Stimulated activated CD8-positive, alpha-beta memory T cell treated with anti-CD3 and anti-CD28 coated beads, Interleukin-4, amount 100 ng/mL, for 24 hours (primary cell): Measurements from ENCODE around the gene TREX2.
A peak's percentile ranks its signal among the peaks of the same experiment; 100 is the strongest.
"Not testable (repeated sequence)": the region's sequence is repeated elsewhere in the genome, so short reads cannot be mapped to it uniquely, and the experiment has no call there.

Experiments used
- DNase-seq: peaks from one replicate; pipeline ENCODE4 v3.0.0-alpha.2; 2020; ENCODE audit warnings: low read depth

Gene TREX2

GRCh38 chrX:153408221-153408721 lies 37.6 kb downstream of the TREX2 start:
- no peak for DNase-seq

- no peak for DNase-seq
Observed at GRCh38 chrX:153407736-153408135, 38.1 kb downstream of the TREX2 start.

DNA sequence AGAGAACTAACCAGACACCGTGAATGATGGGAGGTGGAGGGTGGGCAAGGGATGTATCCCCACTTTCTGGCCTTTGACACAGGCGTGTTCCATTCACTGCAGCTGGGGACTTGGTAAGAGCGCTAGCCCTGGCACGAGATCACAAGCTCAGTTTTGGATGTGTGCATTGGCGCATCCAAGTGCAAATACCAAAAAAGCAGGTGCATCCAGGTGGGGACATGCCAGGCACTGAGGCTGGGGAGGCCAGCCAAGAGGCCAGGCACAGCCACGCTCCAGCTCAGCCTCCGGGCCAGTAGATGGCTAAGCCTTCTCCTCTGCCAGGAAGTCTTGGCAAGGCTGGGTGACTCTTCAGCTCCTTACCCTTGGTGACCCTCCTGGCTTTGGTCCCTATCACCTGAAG lies 39.0 kb downstream of the TREX2 start:
- DNase-seq = no peak

DNA sequence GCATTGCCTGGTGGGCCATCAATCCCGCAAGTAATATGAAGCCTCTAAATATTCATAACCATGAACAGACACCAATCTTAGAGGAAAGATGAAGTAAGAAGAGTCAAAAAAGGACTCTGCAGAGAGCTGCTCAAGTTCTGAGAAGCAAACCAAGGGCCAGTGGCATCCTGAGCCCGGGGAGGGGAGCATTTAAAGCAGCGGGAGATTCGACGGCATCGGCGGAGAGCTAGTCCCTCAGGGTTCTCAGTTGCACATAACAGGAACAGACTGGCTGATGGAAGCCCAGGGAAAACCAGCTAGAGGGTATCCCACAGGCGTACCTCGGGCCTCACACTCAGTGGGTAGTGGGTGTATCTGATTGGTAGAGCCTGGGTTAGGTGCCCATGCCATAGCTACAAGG lies 39.8 kb downstream of the TREX2 start:
- no peak for DNase-seq

DNA sequence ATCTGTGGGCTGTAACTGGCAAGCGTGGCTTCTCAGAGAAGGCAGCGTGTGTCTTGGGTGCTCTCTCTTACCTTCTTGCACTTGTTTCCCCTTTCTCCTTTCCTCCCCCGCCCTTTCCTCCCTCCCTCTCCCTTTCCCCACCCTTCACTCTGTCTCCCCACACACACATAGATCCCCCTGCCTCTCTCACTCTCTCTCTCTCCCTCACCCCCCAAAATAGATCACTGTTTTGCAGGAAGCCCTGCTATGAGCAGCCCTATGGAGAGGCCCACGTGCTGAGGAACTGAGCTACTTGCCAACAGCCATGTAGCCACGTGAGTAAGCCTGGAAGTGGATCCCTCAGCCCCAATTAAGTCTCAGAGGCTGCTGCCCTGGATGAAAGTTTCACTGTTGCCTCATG lies 40.4 kb downstream of the TREX2 start:
- no peak for DNase-seq

DNA sequence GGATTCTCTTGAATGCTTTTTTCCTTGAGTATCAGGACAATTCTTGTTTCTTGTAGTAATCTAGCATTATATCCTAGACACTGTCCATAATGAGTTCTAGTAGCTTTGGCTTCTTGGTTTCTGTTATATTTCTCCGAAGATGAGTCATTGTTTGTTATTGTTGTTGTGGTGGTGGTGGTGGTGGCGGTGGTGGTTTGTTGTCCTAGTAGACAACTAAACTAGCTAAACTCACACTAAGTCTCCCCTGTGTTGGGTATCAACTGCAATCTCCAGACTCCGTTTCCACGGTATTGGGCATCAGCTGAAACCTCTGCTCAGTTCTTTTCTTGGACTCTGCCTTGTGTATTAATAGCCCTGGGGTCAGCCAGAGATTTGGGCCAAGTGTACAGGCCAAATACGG lies 41.5 kb downstream of the TREX2 start:
- not testable (repeated sequence) for DNase-seq

DNA sequence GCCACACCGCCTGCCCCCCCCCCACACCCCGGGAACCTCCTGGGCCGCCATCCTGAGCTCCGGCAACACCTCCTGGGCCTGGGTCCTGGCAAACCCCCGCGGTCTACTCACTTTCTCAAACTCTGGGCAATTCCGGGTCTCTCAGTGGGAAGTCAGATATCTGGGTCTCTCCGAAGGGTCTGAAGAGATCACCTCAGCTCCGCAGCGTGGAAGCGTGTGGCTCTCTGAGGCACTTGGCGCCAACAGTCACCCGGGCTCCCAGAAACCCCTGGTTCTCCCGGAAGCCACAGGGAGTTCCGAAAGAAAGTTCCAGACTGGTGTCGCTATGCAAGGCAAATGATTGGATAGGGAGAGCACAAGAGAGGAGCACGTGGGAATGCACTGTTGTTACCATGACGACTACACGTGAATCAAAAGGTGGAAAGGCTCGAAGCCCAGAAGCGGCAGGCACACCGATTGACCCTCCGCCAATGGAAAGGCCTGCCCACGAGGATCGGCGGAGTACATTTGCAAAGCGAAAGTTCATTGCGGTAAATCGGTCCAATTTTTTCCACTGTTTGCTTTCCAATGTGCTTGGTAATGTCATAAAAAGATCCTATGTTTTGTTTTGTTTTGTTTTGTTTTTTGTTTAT lies 44.6 kb downstream of the TREX2 start, which contains the start of gene PNMA6E:
Gene PNMA6E, minus strand, starts transcription at position 218 of the 632 bp plus-strand sequence. CDS start 2,501 bp downstream, outside the sequence.
- DNase-seq = no peak

DNA sequence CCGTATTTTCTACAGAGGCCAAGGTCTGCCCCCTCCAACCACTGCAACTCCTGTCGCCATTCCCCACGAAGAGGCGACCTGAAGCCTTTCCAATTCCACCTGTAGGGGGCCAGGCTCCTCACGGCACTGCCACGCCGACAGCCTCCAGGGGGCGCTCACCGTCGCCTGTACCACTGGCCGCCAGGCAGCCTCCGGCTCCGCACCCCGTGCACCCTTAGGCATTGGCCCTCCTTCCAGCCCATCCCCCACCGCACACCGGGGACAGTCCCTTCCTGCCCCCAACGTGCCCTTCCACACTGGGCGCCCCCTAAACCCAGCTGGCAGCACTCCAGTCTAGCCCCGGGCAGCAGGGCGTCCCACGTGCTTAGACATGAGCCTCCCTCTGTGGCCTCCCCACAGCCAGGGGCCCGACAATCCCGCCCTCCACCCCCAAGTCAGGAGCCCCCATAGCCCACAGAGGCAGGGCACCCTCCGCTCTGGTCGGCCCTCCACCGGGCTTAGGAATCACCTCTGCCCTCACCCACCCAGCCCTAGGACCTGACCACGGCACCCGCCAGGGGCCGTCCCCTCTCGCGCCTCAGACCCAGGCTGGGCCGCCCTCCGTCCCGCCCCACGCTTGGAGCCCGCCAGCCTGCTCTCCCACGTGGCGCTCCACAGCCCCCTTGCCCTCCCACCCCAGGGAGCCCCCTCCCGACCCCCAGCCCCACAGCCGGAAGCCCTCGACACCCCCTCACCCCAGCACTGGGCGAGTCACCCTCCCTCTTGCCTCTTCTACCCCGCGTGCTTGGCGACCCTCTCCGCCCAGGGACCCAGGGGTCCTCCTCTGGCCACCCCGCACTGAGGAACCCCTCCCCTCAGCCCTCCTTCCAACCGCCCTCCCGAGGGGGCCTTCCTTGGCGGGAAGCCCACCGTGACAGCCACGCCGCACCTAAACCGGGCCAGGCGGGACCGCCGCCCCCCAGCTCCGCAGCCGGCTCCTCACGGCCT lies 45.4 kb downstream of the TREX2 start:
- DNase-seq = peak; percentile 41

- no peak for DNase-seq
Observed at GRCh38 chrX:153398275-153398960, 47.4 kb downstream of the TREX2 start.

GRCh38 chrX:153397256-153397960 lies 48.4 kb downstream of the TREX2 start:
- no peak for DNase-seq

DNA sequence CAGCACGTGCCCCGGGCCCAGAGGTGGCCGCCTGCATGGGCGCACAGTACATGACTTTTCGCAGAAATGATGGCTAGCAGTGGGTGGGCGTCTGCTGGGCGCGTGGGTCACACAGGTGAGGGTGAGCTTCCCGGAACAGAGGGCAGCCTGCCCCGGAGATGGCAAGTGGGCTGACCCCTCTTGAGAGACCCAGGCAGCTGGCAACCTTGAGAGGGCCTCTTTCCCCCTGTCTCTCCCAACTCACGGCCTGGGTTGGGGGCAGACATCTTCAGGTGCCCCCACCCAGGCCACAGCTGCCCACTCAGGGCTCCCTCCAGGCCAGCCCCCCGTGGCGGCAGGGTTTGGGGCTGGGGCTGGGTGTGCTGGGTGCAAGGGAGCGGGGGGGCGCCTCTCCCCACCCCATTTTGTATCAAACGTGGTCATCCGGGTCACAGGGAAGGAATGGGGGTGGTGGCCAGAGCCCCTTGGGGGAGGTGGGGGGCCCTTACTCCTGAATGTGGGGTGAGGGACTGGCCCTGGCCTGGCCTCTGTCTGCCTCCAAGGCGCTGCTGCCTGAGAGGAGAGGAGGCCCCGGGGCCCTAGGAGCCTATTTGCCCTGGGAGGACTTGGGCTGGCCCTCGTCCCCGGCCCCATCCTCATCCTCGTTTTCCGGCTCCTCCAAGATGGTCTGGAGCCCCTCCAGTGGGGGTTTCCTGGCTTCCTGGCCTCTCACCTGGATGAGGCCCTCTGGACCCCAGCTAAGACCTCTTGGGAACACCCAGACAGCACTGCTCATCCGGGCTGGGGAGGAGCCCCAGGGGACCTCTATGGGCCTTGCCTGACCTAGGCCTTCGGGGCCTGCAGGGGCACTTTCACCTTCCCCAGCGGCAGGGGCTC lies 49.3 kb downstream of the TREX2 start:
- DNase-seq = no peak

DNA sequence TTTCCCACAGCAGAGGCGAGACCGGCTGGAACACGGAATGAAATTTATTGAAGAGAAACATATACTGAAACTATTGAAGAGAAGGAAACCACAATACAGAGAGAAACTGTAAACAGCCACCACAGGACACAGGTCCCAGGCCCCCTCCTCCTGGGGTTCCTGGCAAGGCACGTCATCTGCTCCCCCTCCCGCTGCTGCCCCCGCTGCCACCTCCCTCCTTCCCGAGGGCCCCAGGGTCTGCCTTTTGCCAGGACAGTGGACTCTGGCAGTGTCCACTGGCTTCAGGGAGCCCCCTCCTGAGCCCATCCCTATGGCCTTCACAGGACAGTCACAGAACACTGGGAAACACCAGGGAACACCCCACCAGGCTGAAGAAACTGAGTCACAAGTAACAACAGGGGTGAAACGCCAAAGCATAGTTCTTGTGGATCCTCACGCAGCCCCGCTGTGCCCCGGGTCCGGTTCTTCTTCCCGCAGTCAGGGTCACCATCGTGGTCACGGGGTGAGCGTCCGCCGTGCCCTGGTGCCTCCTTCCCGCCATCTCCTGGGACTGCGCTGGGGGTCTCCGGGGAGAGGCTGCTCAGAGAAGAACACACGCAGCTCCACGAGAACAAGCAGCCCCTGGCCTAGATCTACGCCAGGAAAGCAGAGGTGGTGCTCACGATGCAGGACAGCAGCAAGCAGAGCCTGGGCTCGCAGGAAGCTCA lies 50.1 kb downstream of the TREX2 start:
- no peak for DNase-seq

GRCh38 chrX:153394612-153395011 lies 51.2 kb downstream of the TREX2 start:
- no peak for DNase-seq
